Placental pericyte (primary cell): ENCODE results near the gene AKR1E2. TPM values are rescaled to one million over a fixed set of nuclear protein-coding genes. Genes with fewer than 3 reads are reported as not detected.

Experiments
- total RNA-seq: library from RNA; depleted of rRNA; stranded (reverse); fragments of >200 nt; gene quantifications from 2 replicates; pipeline ENCODE4 v1.2.3, GENCODE V29; 2012

The AKR1E2 gene
- 10.1 and 15.3 TPM in 2 replicates for total RNA-seq

GRCh38 chr10:4825868-4826791, at the start of gene AKR1E2:
TSS of gene AKR1E2 (plus strand) at chr10:4826207. CDS start at chr10:4826325, 118 bp downstream.

Other genes starting within 250 kb of the AKR1E2 start
- 6.2 and 14.4 TPM in 2 replicates for gene AKR1C1, start 137.2 kb downstream of the AKR1E2 start, total RNA-seq
- 1.9 and 6.3 TPM in 2 replicates for gene AKR1C2, start 177.7 kb downstream of the AKR1E2 start, total RNA-seq